T1000 (cell line): ENCODE measurements around the gene NKX2-4.
"Not testable (repeated sequence)": the region's sequence is repeated elsewhere in the genome, so short reads cannot be mapped to it uniquely, and the experiment has no call there.

Experiments
- DNase-seq: peaks from one replicate; lab custom pipeline; 2025; ENCODE audit warnings: mixed read lengths; lab: John Stamatoyannopoulos, UW

NKX2-4 gene

DNA sequence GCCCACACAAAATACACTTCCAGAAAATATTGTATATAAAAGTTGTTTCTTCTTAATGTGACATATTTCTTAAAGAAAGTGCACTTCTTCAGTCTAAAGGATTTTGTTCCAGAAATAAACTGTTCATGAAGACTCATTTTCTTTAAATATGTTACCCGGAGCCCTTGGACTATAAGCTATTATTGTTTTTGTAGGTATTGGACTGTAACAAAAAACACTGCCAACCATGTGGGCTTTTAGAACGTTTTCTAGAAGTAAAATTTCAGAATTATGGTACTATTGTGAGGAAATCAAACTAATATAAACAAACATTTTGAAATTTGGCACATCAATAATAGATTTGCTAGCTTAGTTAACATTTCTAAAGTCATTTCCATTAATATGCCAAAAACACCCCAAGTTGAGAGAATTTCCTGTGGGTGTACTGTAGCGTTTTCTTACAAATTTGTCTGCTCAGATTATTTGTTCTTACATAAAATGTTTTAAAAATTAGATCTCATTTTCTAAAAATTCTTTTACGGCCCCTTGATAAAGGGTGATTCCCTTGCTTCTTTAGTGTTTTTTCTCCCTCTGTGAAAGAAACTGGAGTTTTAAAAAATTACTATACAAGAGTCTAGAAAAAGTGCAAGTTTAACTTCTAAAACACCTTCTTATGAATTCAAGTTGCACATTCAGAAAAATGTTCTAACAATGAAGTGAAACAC lies 3.4 kb downstream of the NKX2-4 start:
- no peak for DNase-seq

DNA sequence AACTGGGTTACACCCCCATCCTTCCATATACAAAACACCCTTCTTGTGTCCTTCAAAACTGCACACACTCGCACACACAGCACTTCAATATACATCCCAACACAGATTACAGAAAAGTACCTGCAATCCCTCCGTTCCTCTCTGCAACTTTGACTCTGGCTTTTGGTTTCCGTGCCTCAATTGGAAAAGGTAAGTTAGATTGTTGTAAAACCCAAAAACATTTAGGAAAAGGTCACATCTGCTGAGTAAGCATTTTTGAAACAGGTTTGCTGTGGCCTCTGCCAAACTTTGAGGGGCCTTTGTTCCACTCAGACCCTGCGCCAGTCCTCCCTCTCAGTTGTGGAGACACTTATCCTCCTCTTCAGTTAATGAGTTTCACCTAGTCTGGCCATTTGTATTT lies 4.2 kb downstream of the NKX2-4 start:
- no peak for DNase-seq

DNA sequence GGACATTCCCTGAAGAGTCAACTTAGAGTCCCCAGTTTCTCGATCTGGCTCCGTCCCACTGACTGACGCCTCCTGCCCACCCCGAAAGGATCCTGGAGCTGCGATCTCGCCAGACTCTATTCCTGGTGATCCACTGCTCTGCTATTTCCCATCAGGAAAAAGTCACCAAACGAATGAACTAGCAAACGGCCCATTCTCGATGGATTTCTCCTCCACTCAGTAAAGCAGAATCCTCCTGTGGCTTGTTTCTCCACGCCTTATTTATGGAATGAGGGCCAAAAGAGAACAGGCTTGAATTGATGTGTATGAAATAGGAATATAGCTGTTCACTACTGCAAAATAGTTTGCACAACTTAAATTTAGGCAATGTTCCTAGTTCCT lies 5.4 kb downstream of the NKX2-4 start:
- DNase-seq, result no peak

DNA sequence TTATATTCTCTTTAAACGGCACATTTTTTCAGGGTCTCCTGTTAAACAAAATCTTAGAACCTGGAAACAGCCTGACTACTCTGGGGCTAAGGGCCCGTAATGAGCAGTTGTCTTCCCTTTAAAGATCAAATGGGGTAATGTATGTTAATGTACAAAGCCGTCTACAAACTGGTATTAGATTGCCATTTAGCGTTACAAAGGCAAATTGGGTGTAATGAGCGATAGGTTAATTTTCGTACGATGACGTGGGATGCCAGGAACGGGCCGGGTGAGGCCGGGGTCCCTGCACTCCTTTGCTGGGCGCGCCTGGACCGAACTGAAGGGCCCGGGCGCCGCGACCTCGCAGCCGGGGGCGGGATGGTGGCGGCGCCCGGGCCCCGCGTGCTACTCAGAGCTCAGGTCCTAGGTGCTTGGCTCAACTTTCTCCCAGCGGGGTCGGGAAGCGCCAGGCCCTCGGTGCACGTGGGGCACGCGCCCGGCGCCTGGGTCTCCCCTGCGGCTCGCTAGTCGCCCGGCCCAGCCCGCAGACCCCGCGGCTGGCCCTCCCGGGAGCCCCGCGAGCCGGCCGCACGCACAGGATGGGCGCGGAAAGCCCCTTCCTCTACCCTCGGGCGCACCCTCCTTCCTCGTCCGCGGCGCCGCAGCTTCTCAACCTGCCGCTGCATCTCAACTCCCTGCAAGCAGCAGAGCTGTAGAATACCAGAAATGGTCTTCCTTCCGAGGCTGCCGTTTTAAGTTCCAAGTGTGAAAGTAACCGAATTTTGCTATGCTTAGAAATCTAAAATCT lies 5.9 kb downstream of the NKX2-4 start:
- DNase-seq, result no peak

DNA sequence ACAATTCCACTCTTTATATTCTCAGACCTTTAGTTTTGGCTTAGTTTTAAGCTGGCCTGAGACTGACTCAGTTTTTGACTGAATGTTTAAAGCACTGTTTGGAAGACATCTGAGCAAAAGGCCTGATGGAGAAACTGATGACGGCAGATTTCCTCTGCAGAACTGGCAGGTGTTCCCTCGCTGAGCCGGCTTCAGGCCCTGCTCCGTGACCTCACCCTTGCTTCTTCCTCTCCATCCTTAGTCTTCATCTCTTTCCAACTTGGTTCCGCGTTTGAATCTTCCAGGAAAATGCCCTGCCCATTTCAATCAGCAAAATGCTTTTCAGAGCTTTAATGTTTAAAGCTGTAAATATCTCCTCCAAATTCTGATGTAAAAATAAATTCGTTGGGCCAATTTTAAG lies 6.6 kb downstream of the NKX2-4 start:
- DNase-seq, result no peak

DNA sequence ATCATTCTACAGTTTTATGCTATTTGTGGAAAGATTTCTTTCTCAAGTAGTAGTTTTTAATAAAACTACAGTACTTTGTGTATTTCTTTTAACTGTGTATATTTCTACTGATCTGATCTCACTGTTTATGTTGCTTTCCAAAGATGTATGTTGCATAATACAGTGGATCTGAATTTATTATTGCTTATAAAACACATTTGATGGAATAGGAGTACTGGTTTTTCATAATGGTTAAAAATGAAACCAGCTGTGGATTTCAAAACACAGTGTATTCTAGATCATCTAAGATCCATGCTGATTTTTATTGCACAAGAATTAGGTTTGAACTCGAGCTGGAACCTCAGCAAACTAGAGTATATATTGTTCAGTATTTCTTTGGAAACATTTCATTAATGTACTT lies 8.0 kb downstream of the NKX2-4 start:
- no peak for DNase-seq

DNA sequence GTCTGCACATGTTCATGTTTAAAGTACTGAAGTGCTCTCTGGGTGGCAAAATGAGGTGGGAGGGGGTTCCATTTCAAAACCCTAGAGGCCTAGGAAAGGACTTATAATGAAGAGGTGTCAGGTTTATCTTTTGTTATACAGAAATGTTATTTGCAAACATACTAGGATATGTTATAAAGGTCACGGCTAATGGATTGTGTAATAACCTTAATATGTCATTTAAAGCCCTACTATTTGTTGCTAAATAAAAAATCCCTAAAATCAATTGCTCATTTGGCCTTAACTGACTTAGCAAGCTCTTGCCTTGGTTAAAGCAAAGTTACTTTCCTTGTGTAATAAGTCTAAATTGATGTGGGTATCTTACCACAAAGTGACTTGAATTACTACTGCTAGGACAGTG lies 8.8 kb downstream of the NKX2-4 start:
- DNase-seq, result no peak

DNA sequence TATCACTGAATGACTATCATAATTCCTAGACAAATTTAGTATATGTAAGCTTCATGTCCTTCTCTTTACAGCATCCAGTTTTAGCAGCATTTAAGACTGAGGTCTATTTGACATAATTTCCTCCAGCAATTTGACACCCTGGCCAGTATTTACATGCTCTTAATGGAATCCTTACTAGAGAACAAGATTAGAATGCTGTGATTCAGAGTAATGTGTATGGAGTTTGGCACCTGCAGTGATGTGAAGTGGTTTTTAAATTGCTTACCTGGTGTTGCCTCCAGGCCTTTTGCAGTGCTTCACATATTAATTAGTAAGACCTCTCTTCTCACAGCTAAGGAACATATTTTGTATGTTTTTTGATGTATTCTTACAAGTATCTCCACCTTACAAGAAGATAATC lies 9.8 kb downstream of the NKX2-4 start:
- no peak for DNase-seq

DNA sequence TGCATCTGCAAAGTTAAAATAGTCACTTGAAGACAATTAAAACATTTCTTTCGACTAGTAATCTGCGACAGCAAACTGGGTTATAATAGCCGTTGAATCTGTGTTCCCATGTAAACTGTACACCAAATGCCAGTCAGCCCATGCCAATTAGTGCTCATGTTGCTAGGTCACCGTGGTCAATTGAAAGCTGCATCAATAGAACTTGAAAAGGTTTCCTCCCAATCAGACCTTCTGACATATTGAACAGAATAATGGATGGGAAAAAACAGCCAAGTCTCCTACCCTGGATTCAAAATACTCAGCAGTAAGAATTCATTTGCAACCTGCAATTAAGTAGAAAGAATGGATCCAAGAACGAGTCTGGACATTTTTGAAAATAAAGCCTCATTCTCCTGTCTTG lies 11.2 kb downstream of the NKX2-4 start:
- no peak for DNase-seq

DNA sequence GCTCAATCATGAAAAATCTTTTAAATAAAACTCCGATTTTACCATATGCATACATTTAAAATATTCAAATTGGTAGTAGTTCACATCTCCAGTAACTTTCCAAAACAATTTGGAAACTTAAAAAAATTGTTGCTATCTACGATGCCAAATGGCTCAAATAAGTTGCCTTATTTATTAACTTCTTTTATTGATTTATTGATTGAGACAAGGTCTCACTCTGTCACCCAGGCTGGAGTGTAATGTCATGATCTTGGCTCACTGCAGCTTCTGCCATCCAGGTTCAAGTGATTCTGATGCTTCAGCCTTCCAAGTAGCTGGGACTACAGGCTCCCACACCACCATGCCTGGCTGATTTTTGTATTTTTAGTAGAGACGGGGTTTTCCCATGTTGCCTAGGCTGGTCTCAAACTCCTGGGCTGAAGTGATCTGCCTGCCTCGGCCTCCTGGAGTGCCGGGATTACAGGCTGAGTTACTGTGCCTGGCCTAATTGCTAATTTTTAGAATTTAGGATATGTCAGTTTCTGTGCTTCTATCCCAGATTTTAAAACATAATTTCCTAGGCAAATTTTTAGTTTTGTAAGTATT lies 12.9 kb downstream of the NKX2-4 start:
- no peak for DNase-seq

DNA sequence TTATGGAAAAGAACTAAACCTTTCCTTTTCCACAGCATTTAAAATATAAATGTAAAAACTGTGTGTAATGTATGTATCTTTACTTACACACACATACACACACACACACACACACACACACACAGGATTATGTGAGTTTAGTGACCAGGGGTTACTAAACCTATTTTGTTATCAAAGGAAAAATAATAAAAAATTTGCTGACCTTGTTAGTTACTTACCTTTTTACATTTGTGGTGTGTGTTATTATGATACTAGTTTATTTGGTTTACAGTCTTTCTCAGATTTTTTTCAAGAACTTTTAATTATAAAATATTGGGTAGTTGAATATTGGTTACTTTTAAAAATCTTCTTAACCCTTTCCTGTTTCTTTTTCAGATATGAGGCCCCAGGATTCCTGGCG lies 15.7 kb downstream of the NKX2-4 start:
- DNase-seq, result no peak

DNA sequence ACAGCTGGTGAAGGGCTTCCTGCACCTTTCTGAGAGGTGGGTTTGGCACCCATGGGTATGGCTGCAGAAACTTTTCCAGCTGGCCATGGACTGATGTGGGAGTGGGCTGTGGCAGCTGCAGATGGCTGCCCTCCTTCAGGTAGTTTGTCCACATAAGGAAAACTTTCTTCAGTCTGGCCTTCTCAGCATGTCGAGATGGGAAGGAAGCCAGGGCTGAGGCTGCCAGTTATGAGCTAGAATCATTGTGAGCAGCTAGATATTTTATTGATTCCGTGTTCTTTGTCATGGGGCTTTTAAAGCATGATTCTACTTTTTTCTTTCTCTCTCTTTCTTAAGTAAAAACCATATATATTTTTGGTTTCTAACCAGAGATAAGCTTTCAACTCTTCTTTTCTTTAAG lies 16.6 kb downstream of the NKX2-4 start:
- no peak for DNase-seq

DNA sequence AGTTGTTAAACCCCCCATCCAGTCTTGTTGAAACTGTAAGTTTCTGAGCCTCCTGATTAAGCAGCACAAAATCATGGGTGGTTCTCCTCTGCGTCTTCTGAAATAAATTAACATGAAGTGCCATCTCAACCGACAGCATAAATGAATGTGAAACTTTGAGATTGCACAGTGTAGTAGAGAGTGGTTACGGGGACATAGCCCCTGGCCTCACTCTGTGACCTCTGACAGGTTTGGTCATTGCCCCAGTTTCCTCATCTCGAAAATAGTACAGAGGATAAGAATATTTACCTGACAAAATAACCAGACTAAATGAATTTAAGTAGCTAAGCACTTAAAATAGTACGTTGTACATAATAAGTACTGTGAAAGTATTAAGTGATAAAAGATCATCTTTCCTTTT lies 19.1 kb downstream of the NKX2-4 start:
- no peak for DNase-seq

DNA sequence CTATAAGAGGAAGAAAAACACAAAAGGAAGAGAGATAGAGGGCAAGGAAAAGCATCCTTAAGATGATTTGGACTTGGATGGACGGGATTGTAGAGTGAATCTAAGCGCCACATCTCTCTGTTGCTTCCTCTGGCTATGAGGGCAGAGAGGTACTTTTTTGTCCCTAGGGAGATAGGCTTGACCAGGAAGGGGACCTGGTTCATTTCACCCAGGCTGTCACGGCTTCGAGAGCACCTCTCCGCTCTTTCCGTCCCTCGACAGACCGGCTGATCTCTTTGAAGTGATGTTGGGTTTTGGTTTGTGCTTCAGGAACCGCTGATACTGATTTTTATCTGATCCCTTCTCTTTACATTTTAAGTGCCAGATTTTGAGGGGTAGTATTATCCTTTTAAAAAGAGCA lies 19.6 kb downstream of the NKX2-4 start:
- DNase-seq, result no peak

DNA sequence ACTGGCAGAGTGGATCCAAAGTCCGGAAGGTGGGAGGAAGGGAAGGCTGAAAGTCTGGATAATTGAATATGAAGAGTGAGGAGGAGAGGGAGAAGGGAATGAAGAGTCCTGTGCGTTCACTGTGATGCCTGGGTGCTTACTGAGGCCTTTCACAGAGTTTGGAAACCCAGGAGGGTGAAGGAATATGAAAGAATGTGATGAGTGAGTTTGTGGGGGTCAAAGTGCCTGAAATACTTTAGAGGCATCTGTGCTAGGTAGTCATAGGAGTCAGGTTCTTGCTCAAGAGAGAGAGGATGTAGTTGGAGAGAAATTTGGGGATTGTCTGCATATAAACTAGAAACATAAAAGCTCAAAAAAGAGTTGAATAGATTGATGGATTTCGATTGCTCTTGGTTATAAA lies 20.7 kb downstream of the NKX2-4 start:
- no peak for DNase-seq

DNA sequence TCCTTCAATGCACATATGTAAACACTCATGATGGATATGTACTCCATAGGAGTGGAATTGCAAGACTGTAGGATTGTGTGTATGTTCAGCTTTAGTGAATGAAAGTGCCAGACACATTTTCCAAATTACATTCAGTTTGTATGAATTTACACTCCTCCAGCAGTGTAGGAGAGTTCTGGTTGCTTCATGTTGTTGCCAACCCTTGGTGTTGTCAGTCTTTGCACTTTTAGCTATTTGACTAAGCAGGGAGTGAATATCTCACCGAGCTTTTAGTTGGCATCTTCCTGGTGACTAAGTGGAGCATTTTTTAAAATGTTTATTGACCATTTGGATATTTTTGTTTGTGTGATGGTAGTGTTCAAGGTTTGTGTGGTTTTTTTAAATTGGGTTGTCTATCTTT lies 23.9 kb downstream of the NKX2-4 start:
- no peak for DNase-seq

DNA sequence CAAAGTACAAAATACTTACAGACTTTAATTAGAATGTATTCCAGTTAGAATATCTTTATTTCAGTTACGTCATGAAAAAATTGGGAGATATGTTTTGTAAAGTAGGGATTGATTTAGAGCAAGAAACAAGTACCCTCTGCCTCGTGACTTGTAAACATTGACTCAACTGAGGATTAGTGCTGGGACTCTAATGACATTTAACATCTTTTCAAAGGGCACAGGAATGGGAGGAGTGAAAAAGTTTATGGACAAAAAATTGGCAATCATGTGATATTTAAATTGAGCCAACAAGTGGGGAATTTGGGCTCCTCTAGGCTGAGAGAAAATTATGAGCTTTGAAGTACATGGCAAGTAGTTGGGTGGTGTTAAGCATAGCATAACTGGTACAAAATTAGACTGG lies 25.3 kb downstream of the NKX2-4 start:
- DNase-seq, result no peak

DNA sequence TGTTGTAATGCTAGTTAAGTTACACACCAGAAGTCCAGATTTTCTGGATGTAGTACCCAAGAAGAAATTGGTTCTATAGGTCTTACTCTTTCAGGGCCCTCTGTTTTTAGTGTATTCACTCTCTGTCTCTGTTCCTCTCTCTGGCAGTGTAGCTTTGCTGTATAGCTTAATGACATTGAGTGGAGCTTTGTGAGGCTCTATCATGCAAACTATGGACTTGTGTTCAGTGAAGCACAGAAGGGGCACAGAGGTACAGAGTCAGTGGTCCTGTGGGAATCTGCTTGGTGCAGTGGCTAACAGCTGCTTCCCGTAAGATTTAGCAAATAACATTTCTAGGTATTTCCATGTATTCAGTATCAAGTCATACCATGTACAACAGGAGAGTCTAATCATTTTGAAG lies 26.1 kb downstream of the NKX2-4 start:
- no peak for DNase-seq

DNA sequence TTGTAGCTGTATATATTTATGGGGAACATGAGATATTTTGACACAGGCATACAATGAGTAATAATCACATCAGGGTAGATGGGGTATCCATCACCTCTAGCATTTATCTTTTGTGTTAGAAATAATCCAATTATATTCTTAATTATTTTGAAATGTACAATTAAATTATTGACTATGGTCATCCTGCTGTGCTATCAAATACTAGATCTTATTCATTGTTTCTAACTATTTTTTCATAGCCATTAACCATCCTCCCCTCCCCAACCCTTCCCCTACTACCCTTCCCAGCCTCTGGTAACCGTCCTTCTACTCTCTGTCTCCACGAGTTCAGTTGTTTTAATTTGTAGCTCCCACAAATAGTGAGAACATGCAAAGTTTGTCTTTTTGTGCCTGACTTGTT lies 28.5 kb downstream of the NKX2-4 start:
- DNase-seq, result no peak

DNA sequence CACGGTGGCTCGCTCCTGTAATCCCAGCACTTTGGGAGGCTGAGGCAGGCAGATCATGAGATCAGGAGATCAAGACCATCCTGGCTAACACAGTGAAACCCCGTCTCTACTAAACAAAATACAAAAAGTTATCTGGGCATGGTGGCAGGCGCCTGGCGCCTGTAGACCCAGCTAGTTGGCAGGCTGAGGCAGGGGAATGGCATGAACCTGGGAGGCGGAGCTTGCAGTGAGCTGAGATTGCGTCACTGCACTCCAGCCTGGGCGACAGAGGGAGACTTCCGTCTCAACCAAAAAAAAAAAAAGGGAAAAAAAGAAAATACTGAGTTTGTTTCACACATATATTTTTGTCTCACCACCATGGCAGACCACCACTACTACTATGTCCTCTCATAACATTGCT lies 31.1 kb downstream of the NKX2-4 start:
- not testable (repeated sequence) for DNase-seq

DNA sequence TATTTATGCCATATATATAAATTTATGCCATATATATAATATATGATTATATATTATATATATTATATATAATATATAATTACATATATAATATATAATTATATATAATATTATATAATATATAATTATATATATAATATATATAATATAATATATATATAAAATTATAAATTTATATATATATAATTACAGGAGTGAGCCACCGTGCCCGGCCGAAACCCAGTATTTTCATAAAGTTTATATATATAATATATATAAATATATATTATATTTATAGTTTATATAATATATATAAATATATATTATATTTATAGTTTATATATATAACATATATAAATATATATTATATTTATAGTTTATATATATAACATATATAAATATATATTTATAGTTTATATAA lies 31.6 kb downstream of the NKX2-4 start:
- no peak for DNase-seq

DNA sequence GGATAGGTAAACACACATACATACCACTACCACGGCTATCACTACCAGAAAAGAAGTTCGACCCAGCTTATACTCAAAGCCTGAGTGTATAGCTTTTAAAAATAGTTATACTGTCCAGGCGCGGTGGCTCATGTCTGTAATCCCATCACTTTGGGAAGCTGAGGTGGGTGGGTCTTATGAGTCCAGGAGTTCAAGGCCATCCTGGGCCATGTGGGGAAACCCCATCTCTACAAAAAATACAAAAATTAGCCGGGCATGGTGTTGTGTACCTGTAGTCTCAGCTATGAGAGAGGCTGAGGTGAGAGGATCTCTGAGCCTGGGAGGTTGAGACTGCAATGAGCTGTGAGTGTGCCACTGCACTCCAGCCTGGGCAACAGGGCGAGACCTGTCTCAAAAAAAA lies 32.9 kb downstream of the NKX2-4 start:
- no peak for DNase-seq

DNA sequence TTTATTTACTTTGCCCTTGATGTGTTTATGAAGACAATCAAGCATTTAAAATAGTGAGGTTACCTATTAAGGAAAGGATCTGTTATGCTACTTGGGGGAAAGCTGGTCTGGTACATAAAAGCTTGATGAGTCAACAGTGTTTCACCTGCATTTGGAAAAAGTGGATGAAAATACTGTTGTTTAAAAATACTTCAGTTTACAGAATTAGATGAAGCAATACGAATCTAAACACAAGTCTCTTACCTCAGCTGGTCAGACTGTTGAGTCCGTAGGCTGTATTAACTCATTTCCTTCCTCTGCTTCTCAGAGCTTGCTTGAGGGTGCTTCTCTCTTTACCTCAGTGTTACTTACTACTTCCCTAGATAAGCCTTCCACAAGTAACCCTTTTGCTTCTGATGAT lies 36.1 kb downstream of the NKX2-4 start:
- no peak for DNase-seq

DNA sequence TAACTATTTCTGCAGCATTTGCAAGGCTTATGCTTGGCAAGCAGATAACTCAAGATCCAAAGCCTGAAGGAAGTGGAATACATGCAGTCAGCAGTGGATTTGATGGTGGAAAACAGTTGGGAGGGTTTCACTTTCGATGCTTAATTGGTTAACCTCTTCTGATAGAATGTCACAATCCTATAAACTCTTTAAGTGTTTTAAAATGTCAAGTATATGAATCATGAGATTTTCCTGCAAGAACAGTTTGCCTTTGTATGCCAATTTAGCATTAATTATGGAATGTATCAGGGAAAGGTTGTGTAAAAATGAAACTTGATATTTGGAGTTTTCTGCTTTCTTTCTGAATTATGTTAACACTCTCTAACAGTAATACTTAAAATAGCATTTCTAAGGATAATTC lies 36.6 kb downstream of the NKX2-4 start:
- DNase-seq, result no peak
